HL-60 (cell line): ENCODE results near the gene NTN1.

Experiments
- CTCF ChIP-seq: IDR thresholded peaks from one replicate; pipeline ENCODE4 v1.5.1; 2011; ENCODE audit warnings: low read length, control low read depth, inconsistent platforms; ENCODE audit not compliant: insufficient read depth
- GABPA ChIP-seq: IDR thresholded peaks from 2 replicates; pipeline ENCODE4 v1.6.1; 2012; ENCODE audit warnings: low read depth

DNA sequence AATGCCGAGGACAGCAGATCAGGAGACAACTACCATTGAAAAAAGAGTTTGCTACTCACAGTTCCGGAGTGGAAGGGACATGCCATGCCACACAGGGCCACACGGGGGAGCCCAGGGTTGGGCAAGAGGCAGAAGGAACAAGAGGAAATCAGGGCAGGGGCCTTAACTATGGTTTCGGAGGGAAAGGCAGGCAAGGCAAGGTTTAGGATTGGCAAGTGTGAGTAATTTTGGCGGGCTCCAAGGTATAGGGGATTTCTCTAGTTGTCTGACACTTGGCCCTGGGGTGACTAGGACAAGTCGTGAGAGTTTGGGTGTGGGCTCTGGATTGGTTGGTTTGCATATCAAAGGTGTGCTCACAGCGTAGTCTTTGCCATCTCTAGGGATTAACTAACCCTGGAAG is 27.0 kb upstream of the NTN1 start:
- TF ChIP-seq CTCF (peak; percentile 12), GABPA (no peak)
